ENCODE data around the gene APOBEC3C.
A peak's percentile ranks its signal among the peaks of the same experiment; 100 is the strongest.
"Not testable (repeated sequence)": the region's sequence is repeated elsewhere in the genome, so short reads cannot be mapped to it uniquely, and the experiment has no call there.

APOBEC3C gene

DNA sequence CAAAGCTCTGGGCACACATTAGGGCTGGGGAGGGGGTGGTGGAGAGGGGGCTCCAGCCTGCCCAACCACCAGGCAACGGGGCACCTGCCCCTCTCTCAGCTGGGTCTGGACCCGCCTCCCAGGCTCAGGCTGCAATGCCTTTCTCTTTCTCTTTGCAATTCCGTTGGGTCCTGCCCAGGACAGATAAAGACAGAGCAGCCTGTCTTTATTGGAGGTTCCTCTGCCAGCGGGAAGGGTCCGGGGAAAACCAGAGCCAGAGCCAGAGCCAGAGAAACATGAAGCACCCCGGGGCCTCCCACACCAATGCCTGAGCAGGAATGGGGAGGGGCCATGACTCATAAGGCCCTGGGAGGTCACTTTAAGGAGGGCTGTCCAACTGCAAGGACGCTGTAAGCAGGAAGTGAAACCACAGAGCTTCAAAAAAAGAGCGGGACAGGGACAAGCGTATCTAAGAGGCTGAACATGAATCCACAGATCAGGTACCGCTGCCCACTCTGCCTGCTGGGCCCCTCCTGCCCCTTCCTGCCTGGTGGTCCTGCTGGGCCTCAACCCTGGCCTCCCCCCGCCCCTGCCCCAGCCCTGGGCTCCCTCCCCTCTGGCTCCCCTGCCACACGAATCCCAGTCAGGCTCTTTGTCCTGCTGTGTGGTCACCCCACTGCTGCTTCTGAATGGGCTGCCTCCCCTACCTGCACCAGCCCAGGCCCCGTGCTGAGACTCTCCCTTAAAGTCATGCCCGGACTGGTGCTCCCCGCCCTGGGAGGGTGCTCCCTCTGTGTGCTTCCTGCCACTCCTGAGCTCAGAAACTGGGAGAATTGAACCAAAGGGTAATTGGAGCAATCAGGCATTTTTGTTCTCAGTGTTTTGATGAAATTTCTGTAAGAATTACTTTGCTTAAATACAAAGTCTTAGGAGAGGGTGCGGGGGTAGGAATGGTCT is 31.8 kb upstream of the APOBEC3C start, which contains the start of gene APOBEC3B:
Gene APOBEC3B (plus strand): TSS at position 356 of the 936 bp plus-strand sequence. CDS start 107 bp downstream, at position 463.
- DNase-seq (ENCODE audit: low read depth in 2 of 2, low spot score in 1 of 2), result peak; percentile 31 to 56

DNA sequence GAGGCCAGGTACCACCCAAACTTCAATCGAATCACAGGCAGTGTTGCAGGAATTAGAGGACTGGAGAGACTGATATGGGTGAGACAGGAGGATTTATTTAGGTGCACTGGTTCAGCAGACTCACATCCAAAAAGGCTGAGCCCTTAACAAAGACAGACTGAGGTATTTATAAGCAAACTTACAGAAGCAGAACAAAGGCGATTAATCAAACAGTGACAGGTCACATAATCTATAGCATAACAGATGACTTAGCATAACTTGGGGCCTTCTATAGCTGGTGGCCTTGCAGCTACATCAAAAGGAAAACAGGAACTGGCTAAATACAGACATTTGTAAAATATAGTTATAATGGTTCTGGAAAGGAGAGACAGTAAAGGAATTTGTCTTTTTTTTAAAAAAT is 29.8 kb upstream of the APOBEC3C start:
- DNase-seq (ENCODE audit: low read depth in 2 of 2, low spot score in 1 of 2), result no peak

DNA sequence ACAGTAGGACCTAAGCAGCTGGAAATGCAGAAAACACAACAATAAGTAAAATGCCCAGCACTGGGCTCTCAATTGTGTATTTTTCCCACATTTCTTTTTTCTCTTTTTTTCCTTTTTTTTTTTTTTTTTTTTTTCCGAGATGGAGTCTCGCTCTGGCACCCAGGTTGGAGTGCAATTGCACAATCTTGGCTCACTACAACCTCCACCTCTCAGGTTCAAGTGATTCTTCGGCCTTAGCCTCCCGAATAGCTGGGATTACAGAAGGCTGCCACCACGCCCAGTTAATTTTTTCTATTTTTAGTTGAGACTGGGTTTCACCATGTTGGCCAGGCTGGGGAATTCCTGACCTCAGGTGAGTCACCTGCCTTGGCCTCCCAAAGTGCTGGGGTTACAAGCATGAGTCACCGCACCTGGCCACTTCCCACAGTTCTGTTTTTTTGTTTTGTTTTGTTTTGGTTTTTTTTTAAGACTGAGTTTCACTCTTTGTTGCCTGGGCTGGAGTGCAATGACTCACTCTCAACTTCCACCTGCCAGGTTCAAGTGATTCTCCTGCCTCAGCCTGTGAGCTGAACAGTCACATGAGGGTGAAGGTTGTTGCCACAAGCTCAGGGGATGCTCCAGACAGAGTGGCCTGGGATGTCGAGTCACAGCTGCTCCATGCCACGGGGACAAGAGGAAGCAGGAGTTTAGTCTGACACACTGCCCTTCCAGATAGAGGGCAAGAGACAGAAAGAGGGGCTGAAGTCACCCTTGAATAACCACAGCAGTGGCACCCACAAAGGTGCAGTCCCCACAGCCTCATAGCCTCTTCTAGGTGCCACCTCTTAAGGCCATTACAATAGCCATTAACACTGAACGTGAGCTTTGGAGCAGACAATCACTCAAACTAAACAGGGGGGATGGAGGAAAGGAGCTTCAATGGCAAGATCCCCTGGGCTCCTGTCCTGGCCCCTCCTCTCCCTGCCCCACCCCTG is 29.0 kb upstream of the APOBEC3C start:
- peak in 1 of 2 donors; percentile 63 for DNase-seq (ENCODE audit: low read depth in 2 of 2, low spot score in 1 of 2)

DNA sequence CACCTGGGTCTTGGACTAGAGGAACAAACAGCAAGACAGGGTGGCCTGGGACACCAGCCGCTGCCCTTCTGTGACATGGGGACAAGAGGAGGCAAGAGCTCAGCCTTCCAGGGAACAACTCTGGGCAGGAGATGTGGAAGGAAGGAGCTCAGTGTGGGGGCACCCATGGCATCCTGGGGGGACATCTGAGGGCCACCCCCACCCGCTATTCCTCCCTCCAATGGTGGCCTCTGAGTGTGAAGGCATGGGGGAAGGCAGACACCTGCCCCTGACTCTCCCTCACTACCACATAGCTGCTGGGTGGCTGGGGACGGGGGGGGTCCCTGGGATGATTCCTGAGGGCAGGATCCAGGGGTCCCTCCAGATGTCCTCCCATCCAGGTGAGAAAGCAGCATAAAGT is 27.4 kb upstream of the APOBEC3C start:
- DNase-seq (ENCODE audit: low read depth in 2 of 2, low spot score in 1 of 2), result no peak

DNA sequence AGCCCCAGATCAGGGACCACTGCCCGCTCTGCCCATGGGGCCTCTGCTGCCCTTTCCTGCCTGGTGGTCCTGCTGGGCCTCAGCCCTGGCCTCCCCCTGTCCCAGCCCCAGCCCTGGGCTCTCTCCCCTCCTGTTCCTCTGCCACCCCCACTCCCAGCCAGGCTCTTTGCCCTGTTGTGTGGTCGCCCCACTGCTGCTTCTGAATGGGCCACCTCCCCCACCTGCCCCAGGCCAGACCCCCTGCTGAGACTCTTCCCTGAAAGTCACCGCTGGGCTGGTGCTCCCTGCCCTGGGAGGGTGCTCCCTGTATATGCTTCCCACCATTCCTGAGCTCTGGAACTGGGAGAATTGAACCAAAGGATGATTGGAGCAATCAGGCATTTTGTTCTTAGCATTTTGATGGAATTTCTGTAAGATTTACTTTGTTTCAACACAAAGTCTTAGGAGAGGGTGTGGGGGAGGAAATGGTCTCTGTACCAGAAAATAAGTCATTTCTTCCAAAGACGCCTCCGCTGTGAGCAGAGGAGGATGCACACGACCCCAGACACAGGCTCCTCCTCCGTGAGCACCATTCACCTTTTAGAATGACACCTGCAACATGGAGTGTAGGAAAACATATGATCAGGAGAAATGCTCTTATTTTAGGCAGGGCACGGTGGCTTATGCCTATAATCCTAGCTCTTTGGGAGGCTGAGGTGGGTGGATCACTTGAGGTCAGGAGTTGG is 26.7 kb upstream of the APOBEC3C start:
- no peak for DNase-seq (ENCODE audit: low read depth in 2 of 2, low spot score in 1 of 2)

DNA sequence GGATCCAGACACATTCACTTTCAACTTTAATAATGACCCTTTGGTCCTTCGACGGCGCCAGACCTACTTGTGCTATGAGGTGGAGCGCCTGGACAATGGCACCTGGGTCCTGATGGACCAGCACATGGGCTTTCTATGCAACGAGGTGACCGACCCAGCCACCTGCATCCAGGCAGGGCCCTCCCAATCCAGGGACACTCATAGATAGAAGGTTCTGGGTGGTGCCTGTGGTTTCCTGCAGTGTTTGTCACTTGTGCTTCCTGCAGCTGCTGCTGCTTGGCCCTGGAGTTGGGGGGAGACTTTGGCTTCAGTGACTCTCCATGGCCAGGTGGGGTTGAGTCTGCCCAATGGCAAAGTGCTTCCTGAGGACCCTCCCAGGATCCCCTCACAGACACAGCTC is 24.6 kb upstream of the APOBEC3C start:
- no peak for DNase-seq (ENCODE audit: low read depth in 2 of 2, low spot score in 1 of 2)

DNA sequence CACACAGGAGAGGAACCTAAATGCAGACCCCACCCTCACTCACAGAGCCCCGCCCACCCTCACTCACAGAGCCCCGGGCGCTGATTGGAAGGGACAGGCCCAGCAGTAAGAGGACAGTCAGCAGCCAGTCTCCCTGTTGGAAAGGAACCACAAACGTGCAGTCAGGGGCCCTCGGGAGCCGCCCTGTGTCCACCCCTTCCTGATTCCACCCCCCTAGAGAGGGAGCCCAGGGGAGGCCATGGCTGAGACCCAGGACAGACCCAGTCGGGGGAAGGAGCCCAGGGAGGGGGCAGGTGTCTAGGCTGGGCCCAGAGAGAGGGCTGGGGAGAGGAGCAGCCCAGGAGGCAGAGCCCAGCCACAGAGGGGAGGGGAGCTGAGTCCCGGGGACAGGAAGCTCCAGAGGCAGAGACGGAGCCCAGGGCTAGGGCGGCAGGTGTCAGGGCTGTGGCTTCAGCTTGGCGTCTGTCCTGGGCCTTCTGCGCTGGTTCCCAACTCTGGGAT is 21.1 kb upstream of the APOBEC3C start:
- DNase-seq (ENCODE audit: low read depth in 2 of 2, low spot score in 1 of 2), result not testable (repeated sequence)

DNA sequence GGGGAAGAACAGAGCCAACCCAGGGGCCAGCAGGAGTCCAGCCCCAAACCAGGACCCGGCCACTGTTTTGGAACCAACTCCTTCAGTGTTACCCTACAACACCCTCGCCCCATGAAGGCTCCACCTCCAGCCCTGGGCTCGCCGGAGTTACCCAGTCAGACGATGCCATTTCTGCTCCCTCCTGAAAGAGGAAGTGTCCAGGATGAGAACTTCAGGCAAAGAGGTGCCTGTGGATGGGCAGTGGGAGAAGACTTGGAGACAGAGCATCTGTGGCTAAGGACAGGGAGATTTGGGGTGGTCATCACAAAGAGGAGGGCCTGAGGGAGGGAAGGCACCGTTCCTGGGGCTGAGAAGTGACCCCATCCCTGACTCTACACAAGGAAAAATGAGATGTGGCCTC is 18.0 kb upstream of the APOBEC3C start:
- DNase-seq (ENCODE audit: low read depth in 2 of 2, low spot score in 1 of 2), result no peak

DNA sequence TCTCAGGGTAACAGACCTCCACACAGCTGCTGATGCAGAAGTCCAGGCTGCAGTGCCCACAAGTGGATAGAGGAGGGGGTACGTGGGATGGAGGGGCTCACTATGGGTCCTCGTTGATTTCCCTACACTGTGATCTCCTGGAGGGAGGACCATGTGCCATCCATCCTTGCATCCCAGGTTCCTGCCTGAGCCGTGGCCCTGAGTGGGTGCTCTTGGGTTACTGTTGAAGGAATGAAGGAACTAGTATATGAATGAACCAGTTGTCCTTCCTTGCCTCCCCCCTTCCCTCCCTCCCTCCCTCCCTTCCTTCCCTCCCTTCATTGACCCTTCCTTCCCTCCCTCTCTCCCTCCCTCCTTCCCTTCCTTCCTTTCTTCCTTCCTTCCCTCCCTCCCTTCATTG is 16.5 kb upstream of the APOBEC3C start:
- no peak for DNase-seq (ENCODE audit: low read depth in 2 of 2, low spot score in 1 of 2)

DNA sequence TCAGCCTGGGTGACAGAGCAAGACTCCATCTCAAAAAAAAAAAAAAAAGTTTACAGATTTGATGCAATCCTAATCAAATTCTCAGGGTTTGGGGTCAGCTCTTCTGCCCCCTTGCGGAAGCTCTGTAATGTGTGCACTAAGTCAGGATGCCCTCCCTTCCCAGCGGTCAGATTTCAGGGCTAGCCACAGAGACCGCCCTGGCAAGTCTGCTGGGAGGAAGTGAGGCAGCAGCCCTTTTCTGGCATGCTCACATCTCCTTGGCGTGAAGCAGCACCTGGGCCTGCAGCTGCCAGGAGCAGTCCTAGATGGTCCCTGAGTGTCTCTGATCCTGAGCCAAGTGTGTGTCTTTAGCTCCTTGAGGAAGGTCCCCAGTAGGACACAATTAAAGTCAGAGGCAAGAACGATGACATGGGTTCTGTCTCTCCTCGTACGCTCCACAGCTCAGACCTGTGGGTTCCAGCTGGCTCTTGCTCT is 10.9 kb upstream of the APOBEC3C start:
- peak; percentile 33 to 56 for DNase-seq (ENCODE audit: low read depth in 2 of 2, low spot score in 1 of 2)

DNA sequence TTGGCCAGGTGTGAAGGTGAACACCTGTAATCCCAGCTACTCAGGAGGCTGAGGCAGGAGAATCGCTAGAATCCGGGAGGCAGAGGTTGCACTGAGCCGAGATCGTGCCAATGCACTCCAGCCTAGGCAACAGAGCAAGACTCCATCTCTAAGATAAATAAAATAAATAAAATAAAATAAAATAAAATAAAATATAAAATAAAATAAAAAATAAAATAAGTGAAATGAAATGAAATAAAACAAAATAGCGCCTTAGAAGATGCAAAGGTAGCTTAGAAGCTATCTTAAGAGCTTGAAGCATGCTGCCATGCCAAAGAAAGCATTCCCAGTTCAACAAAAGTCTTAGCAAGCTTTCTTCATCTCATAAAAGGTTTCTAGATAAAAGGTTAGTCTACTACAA is 6.9 kb upstream of the APOBEC3C start:
- DNase-seq (ENCODE audit: low read depth in 2 of 2, low spot score in 1 of 2), result no peak

DNA sequence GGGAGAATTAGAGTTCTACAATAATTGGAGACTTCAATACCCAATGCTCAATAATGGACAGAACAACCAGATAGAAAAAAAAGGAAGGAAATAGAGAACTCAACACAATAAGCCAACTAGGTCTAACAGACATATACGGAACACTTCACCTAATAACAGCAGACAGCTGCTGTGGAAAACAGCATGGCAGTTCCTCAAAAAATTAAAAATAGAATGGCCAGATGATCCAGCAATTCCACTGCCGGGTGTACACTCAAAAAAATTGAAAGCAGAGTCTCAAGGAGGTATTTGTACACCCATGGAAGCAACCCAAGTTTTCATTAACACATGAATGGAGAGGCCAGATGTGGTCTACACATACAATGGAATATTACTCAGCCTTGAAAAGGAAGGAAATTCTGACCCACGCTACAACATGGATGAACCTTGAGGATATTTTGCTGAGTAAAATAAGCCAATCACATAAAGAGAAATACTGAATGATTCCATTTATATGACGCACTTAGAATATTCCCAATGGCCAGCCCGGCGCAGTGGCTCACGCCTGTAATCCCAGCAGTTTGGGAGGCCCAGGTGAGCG is 5.7 kb upstream of the APOBEC3C start:
- not testable (repeated sequence) for DNase-seq (ENCODE audit: low read depth in 2 of 2, low spot score in 1 of 2)

DNA sequence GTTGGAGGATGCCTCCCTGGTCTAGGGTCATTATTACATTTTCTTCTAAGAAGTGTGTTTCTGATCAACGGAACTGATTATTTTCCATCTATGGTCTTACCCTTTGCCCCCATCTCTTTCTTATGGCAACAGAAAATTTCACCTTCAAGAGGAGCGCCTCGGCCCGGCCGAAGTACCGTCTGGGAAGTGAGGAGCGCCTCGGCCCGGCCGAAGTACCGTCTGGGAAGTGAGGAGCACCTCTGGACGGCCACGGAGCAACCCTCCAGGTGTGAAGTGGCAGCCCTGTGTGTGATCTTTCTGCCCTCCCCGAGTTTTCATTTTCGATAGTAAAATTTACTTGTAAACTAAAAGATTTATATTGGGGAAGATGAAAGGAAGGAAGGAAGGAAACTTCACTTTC is 3.1 kb upstream of the APOBEC3C start:
- DNase-seq (ENCODE audit: low read depth in 2 of 2, low spot score in 1 of 2), result no peak

DNA sequence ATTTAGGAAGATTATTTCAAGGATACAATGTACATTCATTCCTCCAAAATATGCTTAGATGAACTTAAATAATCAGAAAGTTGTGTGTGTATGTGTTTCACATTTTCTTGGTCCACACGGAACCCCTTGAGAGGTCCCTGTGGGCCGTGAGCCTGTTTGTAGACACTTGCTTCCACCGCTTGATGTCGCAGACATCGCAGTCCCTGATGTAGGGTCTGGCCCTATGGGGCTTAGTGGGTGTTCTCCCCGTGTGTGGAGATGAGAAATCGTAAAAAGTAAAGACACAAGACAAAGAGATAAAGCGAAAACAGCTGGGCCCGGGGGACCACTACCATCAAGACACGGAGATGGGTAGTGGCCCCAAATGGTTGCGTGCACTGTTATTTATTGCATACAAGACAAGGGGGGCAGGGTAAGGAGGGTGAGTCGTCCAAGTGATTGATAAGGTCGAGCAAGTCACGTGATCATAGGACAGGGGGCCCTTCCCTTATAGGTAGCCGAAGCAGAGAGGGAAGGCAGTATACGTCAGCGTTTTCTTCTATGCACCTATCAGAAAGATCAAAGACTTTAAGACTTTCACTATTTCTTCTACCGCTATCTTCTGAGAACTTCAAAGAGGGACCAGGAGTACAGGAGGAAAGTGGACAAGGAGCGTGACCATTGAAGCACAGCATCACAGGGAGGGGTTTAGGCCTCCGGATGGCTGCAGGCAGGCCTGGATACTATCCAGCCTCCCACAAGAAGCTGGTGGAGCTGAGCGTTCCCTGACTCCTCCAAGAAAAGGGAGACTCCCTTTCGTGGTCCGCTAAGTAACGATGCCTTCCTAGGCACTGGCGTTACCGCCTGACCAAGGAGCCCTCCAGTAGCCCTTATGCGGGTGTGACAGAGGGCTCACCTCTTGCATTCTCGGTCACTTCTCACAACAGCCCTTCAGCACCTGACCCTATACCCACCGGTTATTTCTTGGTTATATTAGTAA is 1.2 kb upstream of the APOBEC3C start:
- no peak for DNase-seq (ENCODE audit: low read depth in 2 of 2, low spot score in 1 of 2)

DNA sequence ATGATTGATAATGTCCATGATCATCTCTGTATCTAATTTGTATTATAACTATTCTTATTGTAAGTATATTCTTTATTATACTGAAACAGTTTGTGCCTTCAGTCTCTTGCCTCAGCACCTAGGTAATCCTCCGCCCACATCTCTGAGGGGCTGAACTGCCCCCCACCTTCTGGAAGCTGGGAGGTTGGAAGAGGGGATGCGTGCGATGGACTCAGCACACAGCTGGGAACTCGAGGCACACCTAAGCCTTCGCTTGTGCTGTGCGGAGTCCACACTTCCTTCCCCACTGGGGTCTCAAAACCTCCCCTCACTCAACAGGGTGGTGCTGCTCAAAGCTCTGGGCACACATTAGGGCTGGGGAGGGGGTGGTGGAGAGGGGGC is 506 bp upstream of the APOBEC3C start:
- DNase-seq (ENCODE audit: low read depth in 2 of 2, low spot score in 1 of 2), result not testable (repeated sequence)

DNA sequence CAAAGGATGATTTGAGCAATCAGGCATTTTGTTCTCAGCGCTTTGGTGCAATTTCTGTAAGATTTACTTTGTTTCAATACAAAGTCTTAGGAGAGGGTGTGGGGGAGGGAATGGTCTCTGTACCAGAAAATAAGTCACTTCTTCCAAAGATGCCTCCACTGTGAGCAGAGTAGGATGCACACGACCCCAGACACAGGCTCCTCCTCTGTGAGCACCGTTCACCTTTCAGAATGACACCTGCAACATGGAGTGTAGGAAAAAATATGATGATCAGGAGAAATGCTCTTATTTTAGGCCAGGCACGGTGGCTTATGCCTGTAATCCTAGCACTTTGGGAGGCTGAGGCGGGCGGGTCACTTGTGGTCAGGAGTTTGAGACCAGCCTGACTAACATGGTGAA is 665 bp downstream of the APOBEC3C start:
- DNase-seq (ENCODE audit: low read depth in 2 of 2, low spot score in 1 of 2), result not testable (repeated sequence)

DNA sequence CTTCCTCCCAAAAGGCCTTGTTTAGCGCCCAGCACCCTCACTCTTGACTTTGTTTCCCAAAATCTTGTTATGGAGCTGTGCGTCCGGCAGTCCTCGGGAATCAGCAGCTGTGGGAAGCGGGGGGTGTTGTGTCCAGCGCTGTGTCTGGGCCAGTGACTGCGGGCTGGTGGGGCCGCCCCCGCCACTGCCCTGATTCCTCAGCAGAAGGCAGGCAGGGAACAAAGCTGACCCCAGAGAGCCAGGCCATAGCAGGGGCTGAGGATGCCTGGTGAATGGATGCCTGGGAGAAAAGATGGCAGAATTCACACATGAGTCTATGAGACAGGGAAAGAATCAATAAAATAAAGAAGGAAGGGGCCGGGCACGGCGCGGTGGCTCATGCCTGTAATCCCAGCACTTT is 2.5 kb downstream of the APOBEC3C start:
- no peak for DNase-seq (ENCODE audit: low read depth in 2 of 2, low spot score in 1 of 2)

DNA sequence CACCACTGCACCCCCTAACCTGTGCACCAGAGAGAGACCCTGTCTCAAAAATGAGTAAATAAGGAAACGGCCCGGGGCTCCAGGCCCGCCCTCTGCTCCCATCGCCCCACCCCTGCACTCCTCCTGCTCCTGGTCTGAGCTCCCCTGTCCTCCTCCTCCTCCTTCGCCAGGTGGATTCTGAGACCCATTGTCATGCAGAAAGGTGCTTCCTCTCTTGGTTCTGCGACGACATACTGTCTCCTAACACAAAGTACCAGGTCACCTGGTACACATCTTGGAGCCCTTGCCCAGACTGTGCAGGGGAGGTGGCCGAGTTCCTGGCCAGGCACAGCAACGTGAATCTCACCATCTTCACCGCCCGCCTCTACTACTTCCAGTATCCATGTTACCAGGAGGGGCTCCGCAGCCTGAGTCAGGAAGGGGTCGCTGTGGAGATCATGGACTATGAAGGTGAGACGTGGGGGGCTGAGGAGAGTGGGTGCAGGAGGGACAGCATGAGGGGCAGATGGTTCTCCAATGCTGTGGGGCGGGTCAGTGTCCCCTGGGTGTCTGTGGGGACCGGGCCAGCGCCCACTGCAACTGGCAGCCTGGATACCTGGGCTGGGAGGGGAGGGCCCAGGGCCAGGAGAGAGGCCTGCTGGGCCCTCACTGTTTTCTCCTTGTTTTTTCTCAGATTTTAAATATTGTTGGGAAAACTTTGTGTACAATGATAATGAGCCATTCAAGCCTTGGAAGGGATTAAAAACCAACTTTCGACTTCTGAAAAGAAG is 3.7 kb downstream of the APOBEC3C start:
- no peak for DNase-seq (ENCODE audit: low read depth in 2 of 2, low spot score in 1 of 2)
